ACC112 (cell line): ENCODE measurements around the gene TMEM244.

Source experiments
- H2AFZ ChIP-seq: fragments of 200-600 bp; sonication (generic); one replicate; pipeline ENCODE4 v1.6.0; 2017; ENCODE audit warnings: antibody characterized with exemption, low read length; ENCODE audit not compliant: unreplicated experiment
- H3K27ac ChIP-seq: fragments of 200-600 bp; sonication (generic); 2 replicates; pipeline ENCODE4 v1.5.1; 2014; ENCODE audit warnings: low read depth, mild to moderate bottlenecking, antibody characterized with exemption, low read length, moderate library complexity
- H3K27me3 ChIP-seq: fragments of 200-600 bp; sonication (generic); 2 replicates; pipeline ENCODE4 v1.6.1; 2014; ENCODE audit warnings: mild to moderate bottlenecking, antibody characterized with exemption, low read length, moderate library complexity, mixed read lengths; ENCODE audit not compliant: insufficient read depth
- H3K36me3 ChIP-seq: fragments of 200-600 bp; sonication (generic); 2 replicates; pipeline ENCODE4 v1.6.1; 2016; ENCODE audit warnings: mild to moderate bottlenecking, antibody characterized with exemption, low read length, moderate library complexity, mixed read lengths; ENCODE audit not compliant: insufficient read depth
- H3K4me1 ChIP-seq: fragments of 200-600 bp; sonication (generic); one replicate; pipeline ENCODE4 v1.6.1; 2016; ENCODE audit warnings: low read length, mixed read lengths; ENCODE audit not compliant: insufficient read depth, unreplicated experiment, control insufficient read depth
- H3K4me3 ChIP-seq: fragments of 200-600 bp; sonication (generic); 2 replicates; pipeline ENCODE4 v1.5.1; 2014; ENCODE audit warnings: mild to moderate bottlenecking, low read depth, low read length
- H3K79me2 ChIP-seq: fragments of 200-600 bp; sonication (generic); one replicate; pipeline ENCODE4 v1.6.0; 2016; ENCODE audit warnings: low read length; ENCODE audit not compliant: control insufficient read depth, unreplicated experiment, insufficient read depth

TMEM244 gene

GRCh38 chr6:129867403-129867802 is 6.3 kb upstream of the TMEM244 start:
- Histone ChIP-seq H3K27ac (no peak overlapping the region), H2AFZ (no peak overlapping the region), H3K4me1 (peaks cover 6% of the 10 kb centered on the region), H3K79me2 (no peaks in the 10 kb centered on the region), H3K27me3 (no peaks in the 10 kb centered on the region), H3K4me3 (no peak overlapping the region), H3K36me3 (no peaks in the 10 kb centered on the region)

DNA sequence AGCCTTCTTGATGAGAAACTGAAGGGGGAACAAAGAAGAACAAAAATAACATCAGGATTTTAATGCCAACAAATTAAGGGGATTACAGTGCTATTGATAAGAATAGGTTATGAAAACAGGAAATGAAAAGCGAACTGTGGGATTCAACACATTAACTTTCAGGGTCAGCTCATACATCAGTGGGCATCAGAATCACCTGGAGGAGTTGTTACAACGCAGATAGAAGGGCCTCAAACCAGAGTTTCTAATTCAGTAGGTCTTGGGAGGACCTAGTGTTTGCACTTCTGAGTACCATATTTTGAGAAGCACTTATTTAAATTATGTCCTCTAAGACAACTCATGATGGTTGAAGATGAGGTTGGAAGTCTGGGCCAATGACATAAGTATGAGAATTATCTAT is 5.6 kb upstream of the TMEM244 start:
- Histone ChIP-seq H3K27ac (no peak overlapping the region), H3K4me3 (no peak overlapping the region), H3K79me2 (no peaks in the 10 kb centered on the region), H2AFZ (no peak overlapping the region), H3K4me1 (peaks cover 6% of the 10 kb centered on the region), H3K27me3 (no peaks in the 10 kb centered on the region), H3K36me3 (no peaks in the 10 kb centered on the region)

DNA sequence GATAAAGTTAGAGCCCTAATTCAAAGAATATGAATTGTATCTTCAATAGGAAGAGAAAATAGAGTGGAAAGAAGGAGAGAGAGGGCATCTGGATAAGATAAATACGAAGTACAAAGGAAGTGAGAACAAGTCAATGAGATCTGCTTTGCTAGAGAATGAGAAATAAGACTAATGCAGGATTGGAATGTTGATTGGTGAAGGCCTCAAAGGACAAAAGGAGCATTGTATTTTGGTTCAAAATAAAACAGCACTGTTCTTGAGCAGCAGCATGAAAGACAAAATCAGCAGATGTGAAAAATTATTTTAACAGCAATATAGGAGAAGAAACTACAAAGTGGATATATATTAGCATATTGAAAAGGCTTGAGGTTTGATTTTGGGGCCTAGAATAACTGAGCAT is 5.1 kb upstream of the TMEM244 start:
- Histone ChIP-seq H3K4me1 (peaks cover 10% of the 10 kb centered on the region), H3K27ac (no peak overlapping the region), H3K4me3 (no peak overlapping the region), H3K27me3 (no peaks in the 10 kb centered on the region), H3K79me2 (no peaks in the 10 kb centered on the region), H2AFZ (no peak overlapping the region), H3K36me3 (no peaks in the 10 kb centered on the region)

DNA sequence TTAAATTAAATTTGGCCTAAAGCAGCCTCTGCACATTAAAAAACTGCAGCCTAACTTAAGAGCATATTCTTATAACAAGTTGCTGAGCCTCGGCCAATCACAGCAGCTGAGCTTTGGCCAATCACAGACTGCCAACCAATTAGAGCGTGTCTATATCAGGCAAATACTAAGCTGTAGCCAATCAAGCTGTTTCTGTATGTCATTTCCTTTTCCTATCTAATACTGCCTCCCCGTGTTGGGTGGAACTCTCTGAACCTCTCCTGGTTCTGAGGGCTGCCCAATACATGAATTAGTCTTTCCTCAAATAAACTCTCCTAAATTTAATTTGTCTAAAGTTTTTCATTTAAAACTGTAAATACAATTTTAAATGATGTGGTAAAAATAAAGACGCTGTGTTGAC is 3.9 kb upstream of the TMEM244 start:
- Histone ChIP-seq H3K27ac (no peak overlapping the region), H3K79me2 (no peaks in the 10 kb centered on the region), H3K27me3 (no peaks in the 10 kb centered on the region), H3K4me1 (peaks cover 21% of the 10 kb centered on the region), H2AFZ (no peak overlapping the region), H3K36me3 (no peaks in the 10 kb centered on the region), H3K4me3 (no peak overlapping the region)

- Histone ChIP-seq H2AFZ (no peak overlapping the region), H3K36me3 (no peaks in the 10 kb centered on the region), H3K79me2 (no peaks in the 10 kb centered on the region), H3K27me3 (no peaks in the 10 kb centered on the region), H3K4me1 (peaks cover 28% of the 10 kb centered on the region), H3K4me3 (no peak overlapping the region), H3K27ac (no peak overlapping the region)
Measured at GRCh38 chr6:129863664-129864063, 2.5 kb upstream of the TMEM244 start.

- no peak overlapping the region for H3K4me3 ChIP-seq
- H3K79me2 ChIP-seq = no peaks in the 10 kb centered on the region
- no peaks in the 10 kb centered on the region for H3K36me3 ChIP-seq
- no peak overlapping the region for H2AFZ ChIP-seq
- H3K27me3 ChIP-seq = no peaks in the 10 kb centered on the region
- no peak overlapping the region for H3K27ac ChIP-seq
- peaks cover 30% of the 10 kb centered on the region for H3K4me1 ChIP-seq
Measured at GRCh38 chr6:129859524-129859923, 1.6 kb downstream of the TMEM244 start.

GRCh38 chr6:129857838-129858237 is 3.3 kb downstream of the TMEM244 start:
- no peak overlapping the region for H2AFZ ChIP-seq
- no peaks in the 10 kb centered on the region for H3K36me3 ChIP-seq
- H3K4me3 ChIP-seq = no peak overlapping the region
- no peaks in the 10 kb centered on the region for H3K79me2 ChIP-seq
- H3K4me1 ChIP-seq = peaks cover 35% of the 10 kb centered on the region
- no peak overlapping the region for H3K27ac ChIP-seq
- no peaks in the 10 kb centered on the region for H3K27me3 ChIP-seq

DNA sequence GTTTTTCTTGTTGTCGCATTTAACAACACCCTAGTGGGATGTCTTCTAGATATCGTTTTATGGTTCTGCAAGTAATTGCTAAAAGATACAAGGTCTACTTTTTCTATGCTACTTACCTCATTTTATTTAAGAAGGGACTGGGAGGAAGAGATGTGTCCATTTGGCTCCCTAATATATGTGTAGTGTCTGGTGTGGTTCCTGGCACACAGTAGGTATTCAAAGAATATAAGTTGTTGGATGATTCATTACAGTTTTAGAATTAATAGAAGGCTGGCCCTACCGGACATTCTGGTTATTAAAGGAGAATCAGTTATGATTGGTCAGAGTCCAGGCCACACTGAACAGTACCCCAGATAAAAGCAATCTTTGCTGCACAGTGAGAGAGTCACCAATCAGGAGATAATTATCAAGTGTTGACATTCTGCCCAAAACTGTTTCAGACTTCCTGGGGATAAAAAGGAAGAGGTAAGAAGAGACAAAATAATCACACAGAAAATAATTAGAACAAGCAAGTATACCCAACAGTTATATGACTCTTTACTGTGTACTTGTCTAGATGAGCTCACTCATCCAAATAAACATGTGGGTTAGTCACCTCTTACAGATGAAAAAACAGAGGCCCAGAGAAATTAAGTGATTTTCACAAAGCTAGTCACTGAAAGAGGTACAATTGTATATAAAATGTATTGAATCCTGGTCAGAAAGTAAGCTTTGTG is 7.0 kb downstream of the TMEM244 start:
- peaks cover 31% of the 10 kb centered on the region for H3K4me1 ChIP-seq

GRCh38 chr6:129852257-129852858 is 8.8 kb downstream of the TMEM244 start:
- Histone ChIP-seq H2AFZ (no peak overlapping the region), H3K27ac (no peak overlapping the region), H3K36me3 (no peaks in the 10 kb centered on the region), H3K79me2 (no peaks in the 10 kb centered on the region), H3K27me3 (no peaks in the 10 kb centered on the region), H3K4me3 (no peak overlapping the region), H3K4me1 (peaks cover 31% of the 10 kb centered on the region)

More for the DNA sequence above, 7.0 kb downstream of the TMEM244 start:
- Histone ChIP-seq H3K4me3 (no peak overlapping the region), H3K27ac (peak overlapping the region; percentile 5), H3K79me2 (no peaks in the 10 kb centered on the region), H3K36me3 (no peaks in the 10 kb centered on the region), H2AFZ (no peak overlapping the region), H3K27me3 (no peaks in the 10 kb centered on the region)

DNA sequence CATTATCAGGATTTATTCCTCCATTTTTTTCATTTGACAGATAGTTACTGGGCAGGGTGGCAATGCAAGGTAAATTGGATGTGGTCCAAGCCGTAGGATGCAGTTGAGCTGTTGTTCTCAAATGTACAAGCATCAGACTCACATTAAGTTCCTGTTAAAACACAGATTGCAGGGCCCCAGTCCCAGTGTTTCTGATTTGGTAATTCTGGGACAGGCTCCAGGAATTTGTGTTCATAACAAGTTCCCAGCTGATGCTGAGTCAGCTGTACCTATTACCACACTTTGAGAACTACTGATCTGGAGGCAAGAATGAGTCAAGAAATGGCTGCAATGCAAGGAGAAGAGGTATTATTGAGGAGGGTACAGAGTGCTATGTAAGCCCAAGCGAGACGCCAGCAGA is 11.7 kb downstream of the TMEM244 start:
- Histone ChIP-seq H3K79me2 (no peaks in the 10 kb centered on the region), H3K4me3 (no peak overlapping the region), H3K4me1 (peaks cover 32% of the 10 kb centered on the region), H3K36me3 (no peaks in the 10 kb centered on the region), H2AFZ (no peak overlapping the region), H3K27ac (no peak overlapping the region), H3K27me3 (no peaks in the 10 kb centered on the region)

DNA sequence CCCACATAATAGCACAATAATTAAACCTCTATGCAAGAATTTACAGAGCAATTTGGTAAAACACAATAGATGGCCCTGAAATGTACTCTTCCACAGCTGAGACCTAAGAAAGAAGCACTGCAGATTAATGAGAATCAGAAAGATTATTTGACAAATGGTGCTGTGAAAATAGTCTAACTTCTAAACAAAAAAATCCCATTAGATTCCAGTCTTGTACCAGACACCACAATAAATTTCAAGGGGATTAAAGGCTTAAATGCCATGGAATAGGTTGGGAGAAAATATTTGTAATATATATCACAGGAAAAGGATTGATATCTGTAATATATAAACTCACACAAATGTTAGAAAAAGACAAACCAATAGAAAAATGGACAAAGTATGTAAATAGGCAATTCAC is 14.4 kb downstream of the TMEM244 start:
- no peak overlapping the region for H2AFZ ChIP-seq
- H3K27ac ChIP-seq = no peak overlapping the region
- H3K36me3 ChIP-seq = no peaks in the 10 kb centered on the region
- no peaks in the 10 kb centered on the region for H3K79me2 ChIP-seq
- H3K27me3 ChIP-seq = no peaks in the 10 kb centered on the region
- H3K4me3 ChIP-seq = no peak overlapping the region
- H3K4me1 ChIP-seq = peaks cover 15% of the 10 kb centered on the region
